Stimulated activated CD4-positive, alpha-beta T cell treated with anti-CD3 and anti-CD28 coated beads, Interleukin-15, amount 100 ng/mL, for 1 hour (primary cell): Measurements from ENCODE around the gene LCE3A.
A peak's percentile ranks its signal among the peaks of the same experiment; 100 is the strongest.
"Not testable (repeated sequence)": the region's sequence is repeated elsewhere in the genome, so short reads cannot be mapped to it uniquely, and the experiment has no call there.

ENCODE experiments used
- DNase-seq, 2 donors: peaks; one replicate each; pipeline ENCODE4 v3.0.0-alpha.2; 2020; ENCODE audit warnings: low read depth in 1 of 2, low spot score in 1 of 2

LCE3A gene, protein sequence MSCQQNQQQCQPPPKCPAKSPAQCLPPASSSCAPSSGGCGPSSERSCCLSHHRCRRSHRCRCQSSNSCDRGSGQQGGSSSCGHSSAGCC

DNA sequence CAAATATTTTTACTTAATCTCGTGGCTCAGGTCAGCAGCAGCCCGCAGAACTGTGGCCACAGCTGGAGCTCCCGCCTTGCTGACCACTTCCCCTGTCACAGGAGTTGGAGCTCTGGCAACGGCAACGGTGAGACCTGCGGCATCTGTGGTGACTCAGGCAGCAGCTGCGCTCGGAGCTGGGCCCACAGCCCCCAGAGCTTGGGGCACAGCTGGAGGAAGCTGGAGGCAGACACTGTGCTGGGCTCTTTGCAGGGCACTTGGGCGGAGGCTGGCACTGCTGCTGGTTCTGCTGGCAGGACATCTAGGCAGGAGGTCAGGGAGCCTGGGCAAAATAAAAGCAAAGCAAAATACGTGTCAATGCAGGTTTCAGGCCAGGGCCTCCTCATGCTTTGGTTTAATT is at the start of gene LCE3A:
Gene LCE3A (minus strand): TSS at position 301 of the 400 bp plus-strand sequence. CDS start 0 bp downstream, at position 301.
- DNase-seq: no peak

DNA sequence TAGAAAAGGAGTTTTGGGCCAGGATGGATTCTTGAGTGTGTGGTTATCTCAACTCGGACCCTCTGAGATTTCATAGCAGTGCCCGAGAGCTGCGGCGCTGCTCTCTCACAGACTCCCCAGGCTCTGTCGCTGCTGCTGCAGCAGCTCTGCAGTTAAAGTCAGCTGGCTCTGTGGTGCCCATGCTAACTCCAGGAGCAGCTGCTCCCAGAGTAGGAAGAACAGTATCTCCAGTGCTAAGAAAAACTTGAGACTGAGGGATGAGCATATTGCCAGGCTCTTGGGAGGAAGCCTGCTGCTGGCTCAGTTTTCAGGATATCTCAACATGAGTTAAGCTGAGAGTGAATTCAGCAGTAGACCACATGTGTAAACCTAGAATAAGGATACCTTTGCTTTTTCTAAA is 44.7 kb upstream of the LCE3A start:
- no peak for DNase-seq

GRCh38 chr1:152666171-152666570 is 43.3 kb upstream of the LCE3A start:
- not testable (repeated sequence) for DNase-seq

- no peak for DNase-seq
Observed at GRCh38 chr1:152663098-152663497, 40.2 kb upstream of the LCE3A start, which contains the start of gene LCE2D. Gene LCE2D (plus strand): TSS chr1:152663380. CDS start chr1:152664106, 726 bp downstream.

GRCh38 chr1:152658649-152659048 is 35.7 kb upstream of the LCE3A start:
- no peak for DNase-seq

- no peak for DNase-seq
Observed at GRCh38 chr1:152657677-152658076, 34.8 kb upstream of the LCE3A start.

DNA sequence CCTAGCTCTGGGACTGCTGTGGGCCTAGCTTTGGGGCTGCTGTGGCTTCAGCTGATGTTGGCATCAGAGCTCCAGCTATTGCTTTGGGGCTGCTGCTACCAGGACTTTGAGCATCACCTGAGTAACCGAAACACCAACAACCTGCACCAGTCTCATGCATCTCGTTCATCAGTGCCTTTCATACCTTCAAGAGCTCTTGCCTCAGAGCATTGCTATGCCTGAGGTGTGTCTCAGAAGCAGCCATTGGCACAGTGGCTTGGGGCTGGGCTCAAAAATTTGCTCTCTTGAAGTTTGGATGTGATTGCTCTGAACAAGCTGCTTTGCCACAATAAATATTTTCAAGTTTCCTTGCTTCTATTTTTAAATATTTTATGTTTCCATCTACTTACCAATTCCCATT is 33.6 kb upstream of the LCE3A start:
- no peak for DNase-seq

GRCh38 chr1:152654110-152654509 is 31.2 kb upstream of the LCE3A start:
- DNase-seq: peak in 1 of 2 donors; percentile 2

- no peak for DNase-seq
Observed at GRCh38 chr1:152646656-152647055, 23.8 kb upstream of the LCE3A start.

GRCh38 chr1:152645146-152645545 is 22.2 kb upstream of the LCE3A start:
- DNase-seq: no peak

DNA sequence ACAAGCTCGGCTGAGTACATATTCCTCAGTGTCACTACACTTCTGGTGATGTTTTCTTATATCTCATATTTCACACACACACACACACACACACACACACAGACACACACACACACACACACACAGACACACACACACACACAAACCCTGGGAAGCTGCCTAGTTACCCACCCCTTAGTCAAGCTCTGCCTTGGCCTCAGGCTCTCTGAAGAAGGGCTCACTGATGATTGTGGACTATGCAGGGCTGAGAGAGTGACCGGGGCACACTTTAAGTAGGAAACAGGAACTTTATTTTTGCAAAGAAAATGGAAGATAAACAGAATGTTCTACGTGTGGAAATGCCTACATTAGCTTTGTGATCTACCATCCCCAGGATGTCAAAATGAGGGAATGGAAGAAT is 21.0 kb upstream of the LCE3A start:
- no peak for DNase-seq

- no peak for DNase-seq
Observed at GRCh38 chr1:152640351-152640750, 17.4 kb upstream of the LCE3A start.

DNA sequence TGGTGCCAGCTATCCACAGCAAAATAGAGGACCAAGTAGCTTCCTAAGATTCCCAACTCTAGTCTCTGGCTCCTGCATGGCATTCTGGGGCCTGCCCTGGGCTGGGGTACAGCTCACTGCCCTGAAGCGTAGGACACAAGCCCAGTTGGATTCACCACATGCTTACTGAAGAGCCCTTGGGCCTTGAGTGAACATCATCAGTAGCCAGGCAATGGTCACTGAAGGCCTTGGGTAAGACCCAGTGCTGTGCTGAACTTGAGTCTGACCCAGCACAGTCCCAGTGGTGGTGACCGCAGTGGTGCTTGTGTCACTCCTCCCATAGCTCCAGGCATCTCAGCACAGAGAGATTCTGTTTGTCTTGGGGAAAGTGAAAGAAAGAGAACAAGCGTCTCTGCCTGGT is 7.7 kb upstream of the LCE3A start:
- no peak for DNase-seq

DNA sequence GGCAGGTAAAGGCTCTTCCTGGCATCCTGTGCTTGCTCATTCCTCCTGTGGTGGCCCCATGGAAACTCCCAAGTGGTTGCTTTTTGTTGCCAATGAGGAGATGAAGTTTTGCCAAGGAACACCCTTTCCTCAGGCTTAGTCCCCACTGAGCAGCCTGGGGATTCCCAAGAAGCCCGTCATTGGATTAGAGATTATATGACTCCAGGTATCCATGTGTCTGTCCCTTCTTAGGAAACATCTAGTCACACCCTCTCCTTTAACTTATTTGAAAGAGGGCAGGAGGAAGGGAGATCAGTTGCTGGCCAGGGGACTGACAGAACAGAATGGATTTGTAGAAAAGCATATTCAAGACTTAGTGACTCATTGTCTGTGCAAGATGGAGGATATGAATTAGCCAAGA is 3.8 kb upstream of the LCE3A start:
- DNase-seq: no peak

- no peak for DNase-seq
Observed at GRCh38 chr1:152623203-152623844, 421 bp upstream of the LCE3A start.

DNA sequence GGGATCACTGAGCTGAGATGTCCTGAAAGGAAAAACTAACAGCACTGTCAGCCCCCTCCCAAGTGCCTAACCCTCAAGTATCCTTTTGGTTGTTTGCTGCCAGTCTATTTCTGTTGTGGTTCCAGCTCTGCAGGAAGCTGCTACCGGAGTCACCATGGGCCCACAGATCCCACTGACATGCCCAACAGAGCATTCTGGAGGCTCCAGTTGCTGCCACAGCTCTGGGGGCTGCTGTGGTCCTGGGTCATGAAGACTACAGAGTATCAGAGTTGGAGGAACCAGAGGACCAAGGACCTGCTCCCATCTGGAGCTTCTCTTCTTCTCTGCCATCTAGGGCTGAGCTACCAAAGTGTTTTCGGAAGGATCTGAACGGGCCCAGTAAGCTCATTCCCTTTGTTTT is 910 bp downstream of the LCE3A start:
- no peak for DNase-seq

- no peak for DNase-seq
Observed at GRCh38 chr1:152613511-152613910, 9.4 kb downstream of the LCE3A start, which contains the start of gene LCE3B. Gene LCE3B (plus strand): TSS chr1:152613811. CDS start chr1:152613811, 0 bp downstream.

- DNase-seq: no peak
Observed at GRCh38 chr1:152599934-152600333, 23.0 kb downstream of the LCE3A start, which contains the start of gene LCE3C. Gene LCE3C (plus strand): TSS chr1:152600234. CDS start chr1:152600732, 498 bp downstream.

DNA sequence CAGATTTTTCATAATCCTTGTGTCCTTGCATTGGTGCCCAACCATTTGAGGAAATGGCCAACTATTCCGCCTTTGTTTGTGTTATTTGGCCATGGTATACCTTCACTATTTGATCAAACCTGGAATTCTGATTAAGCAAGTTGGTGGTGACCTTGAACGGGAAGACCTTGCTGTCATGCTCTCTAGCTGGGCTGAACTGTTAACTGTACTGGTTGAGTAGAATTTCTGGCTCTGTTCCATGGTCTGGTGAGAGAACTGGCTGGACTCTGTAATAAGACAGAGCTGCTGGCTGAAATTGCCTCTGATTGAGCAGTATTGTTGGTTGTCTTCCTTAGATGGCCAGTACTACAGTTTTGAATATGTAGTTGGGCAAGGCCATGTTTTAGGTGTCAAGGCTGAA is 25.9 kb downstream of the LCE3A start:
- no peak for DNase-seq

GRCh38 chr1:152585586-152585985 is 37.3 kb downstream of the LCE3A start:
- DNase-seq: no peak

DNA sequence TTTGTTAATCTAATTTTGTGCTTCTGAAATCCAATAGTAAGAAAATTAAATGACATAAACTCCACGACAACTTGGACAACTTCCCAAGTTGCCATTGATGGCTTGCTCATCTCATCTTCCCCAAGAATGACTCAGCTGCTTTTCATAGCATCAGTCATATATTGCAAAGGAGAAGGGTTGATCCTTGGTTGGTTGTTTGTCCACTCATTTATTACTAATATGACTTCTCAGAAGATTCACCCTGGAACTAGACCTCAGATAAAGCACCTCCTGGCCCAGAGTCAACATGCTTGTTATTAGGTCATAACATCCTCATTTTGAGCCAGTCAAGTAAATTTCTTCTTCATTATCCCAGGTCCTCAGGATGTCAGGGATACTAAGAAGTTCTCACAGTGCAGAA is 40.3 kb downstream of the LCE3A start:
- no peak for DNase-seq

GRCh38 chr1:152580433-152580832 is 42.5 kb downstream of the LCE3A start, which contains the start of gene LCE3D:
Gene LCE3D (minus strand): TSS chr1:152580516. CDS start chr1:152579936, 580 bp downstream.
- DNase-seq: no peak

GRCh38 chr1:152579526-152579925 is 43.4 kb downstream of the LCE3A start:
- not testable (repeated sequence) for DNase-seq
